Measurements from ENCODE around the gene RSPH9. TPM values are rescaled to one million over a fixed set of nuclear protein-coding genes. Genes with fewer than 3 reads are reported as not detected.

Gene RSPH9
- total RNA-seq, 1 experiment from 2014 or later, result not detected

- DNase-seq (ENCODE audit: low read depth), result peak; percentile 88
Measured at GRCh38 chr6:43667245-43668150, 22.7 kb downstream of the RSPH9 start.

GRCh38 chr6:43668151-43669028, 23.6 kb downstream of the RSPH9 start:
- peak; percentile 63 for DNase-seq (ENCODE audit: low read depth)

- peak; percentile 73 for DNase-seq (ENCODE audit: low read depth)
Measured at GRCh38 chr6:43669050-43669921, 24.4 kb downstream of the RSPH9 start.

GRCh38 chr6:43669922-43670622, 25.2 kb downstream of the RSPH9 start:
- DNase-seq (ENCODE audit: low read depth), result no peak

DNA sequence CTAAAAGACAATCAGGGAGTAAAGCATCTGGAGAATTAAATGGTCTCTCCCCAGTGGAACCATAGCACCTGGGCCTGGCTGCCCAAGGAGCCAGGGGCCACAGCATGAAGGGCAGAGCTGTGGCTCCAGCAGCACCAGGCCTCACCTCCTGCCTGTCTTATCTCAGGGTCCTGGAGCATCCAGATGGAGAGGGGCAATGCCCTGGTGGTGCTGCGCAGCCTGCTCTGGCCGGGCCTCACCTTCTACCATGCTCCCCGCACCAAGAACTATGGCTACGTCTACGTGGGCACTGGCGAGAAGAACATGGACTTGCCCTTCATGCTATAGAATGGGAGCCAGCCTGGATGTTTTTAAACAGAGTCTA, 25.8 kb downstream of the RSPH9 start:
- no peak for DNase-seq (ENCODE audit: low read depth)

- no peak for DNase-seq (ENCODE audit: low read depth)
Measured at GRCh38 chr6:43671011-43671800, 26.4 kb downstream of the RSPH9 start.

DNA sequence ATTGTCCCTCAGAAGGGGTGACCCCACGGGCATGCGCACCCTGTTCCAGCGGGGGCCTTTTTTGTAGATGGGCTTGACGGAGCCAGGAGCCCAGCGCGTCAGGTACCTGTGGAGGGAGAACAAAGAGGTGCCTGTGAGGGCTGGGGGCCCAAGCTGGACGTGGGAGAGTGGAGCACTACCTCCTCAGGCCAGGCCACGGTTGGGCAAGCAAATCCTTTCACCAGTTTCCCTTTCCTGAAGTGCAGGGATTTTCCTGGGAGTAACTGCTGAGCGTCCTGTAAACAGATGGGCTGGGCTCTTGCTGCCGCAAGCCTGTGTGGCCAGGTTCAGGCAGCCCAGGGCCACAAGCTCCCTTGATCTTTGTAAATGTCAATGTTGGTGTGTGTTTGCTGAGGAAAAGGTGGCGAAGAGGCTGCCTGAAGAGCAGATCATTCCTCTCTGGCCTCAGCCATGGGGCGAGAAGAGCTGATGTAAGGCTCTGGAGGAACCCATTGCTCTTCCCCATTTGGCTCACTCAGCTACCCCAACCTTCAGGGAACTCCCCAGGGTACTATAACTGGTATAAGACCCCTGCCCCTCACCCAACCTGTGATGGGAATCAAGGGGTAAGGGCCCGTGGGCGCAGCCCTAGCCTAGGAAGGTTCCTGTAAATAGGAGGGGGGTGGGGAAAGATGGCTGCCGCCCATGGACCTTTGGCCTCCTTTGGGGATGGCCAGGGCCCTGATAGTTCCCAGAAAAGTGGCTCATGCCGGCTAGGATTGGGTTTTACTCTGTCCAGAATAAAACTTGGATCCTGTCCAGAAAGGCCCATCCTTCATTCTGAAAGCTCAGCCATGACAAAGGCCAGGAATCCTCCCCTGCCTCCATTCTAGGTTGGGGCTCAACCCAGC, 27.2 kb downstream of the RSPH9 start:
- no peak for DNase-seq (ENCODE audit: low read depth)

DNA sequence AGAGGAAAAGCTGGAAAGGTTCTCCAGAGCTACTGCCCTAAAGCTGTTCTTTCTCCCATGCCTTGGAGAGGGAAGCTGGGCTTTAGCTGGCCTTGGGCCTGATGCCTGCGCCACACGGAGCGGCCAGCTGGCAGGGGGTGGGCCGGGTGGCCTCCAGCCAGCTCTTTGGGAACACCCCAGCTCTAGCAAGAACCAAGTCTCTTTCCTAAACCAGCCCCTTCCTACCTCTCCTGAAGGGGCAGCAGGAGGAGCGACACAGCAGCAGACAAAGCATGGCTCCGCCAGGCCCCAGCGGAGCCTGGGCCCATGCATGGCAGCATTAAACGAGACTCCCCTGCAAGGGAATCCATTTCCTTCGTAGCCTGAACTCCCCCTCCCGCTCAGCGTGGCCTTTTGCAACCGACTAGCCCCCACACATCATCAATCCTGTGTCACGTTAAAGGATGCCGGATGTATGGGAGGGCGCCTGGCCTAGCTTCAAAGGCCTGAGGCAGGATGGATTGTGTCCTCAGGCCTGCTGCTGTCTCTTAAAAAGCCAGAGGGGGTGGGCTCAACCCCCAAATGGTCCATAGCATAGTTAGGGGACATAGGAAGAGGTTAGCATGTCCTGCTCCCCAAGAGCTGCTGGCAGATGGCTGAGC, 28.7 kb downstream of the RSPH9 start:
- no peak for DNase-seq (ENCODE audit: low read depth)

DNA sequence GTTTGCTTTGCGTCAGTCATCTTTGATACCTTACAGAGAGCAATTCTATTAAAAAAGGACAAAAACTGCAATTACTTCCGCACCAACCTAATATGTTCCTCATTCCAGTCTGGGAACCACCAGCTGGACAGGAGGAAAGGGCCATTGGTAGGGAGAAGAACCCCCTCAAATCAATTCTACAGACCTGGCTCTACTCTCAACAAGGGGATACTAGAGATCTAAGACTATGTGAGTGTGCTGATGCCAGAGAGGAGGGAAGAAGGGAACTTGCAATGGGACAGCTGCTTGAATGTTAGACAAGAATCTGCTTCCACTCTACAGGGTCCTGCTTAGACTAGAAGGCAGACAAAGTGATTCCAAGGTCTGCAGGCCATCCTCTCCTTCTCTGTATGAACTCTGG, 29.5 kb downstream of the RSPH9 start:
- DNase-seq (ENCODE audit: low read depth), result no peak

- DNase-seq (ENCODE audit: low read depth), result no peak
Measured at GRCh38 chr6:43674921-43675320, 30.1 kb downstream of the RSPH9 start.

DNA sequence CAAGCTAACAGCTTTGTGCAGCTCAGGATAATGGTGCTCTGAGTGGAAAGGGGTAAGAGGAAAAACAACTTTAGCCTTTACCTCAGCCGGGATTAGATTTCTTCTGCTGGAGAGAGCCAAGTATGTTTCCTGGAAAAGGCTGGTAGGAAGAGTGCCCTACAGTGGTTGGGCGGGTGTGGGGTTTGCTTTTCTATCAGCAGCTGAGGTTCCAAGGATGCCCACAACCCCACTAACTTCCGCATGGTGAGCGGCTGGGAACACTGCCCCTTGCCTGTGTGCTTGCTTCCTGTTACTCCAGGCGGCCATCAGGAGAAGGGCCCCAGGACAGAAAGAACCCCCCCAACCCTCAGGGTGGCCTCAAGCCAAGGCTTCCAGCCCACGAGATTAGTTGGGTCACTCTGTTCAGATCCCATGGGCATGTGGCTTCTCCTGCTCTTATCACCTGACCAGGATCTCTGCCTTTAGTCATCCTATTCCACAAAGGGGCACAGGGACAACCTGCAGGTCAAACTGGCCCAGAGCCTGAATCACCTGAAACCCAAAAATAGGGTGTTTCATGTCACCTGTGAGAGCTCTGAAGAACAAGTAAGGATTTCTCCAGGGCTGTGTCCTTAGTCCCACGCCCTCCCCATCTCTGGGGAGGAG, 32.2 kb downstream of the RSPH9 start:
- DNase-seq (ENCODE audit: low read depth), result no peak

- no peak for DNase-seq (ENCODE audit: low read depth)
Measured at GRCh38 chr6:43677759-43678158, 32.9 kb downstream of the RSPH9 start.

- DNase-seq (ENCODE audit: low read depth), result no peak
Measured at GRCh38 chr6:43678341-43678740, 33.5 kb downstream of the RSPH9 start.

DNA sequence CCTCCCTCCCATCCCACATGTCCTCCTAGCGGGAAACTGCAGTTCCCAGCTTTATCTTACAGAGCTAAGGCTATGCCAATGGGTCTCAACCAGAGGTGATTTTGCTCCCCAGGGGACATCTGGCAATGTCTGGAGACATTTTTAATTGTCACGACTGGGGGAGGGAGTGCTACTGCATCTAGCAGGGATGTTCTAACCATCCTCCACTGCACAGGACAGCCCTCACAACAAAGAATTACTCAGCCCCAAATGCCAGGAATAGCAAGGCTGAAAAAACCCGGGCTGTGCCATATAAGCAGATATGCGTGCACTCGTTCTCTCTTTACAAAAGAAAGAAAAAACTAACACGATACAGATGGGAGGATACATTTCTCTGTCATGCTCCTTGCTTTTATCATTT, 34.2 kb downstream of the RSPH9 start:
- no peak for DNase-seq (ENCODE audit: low read depth)

- no peak for DNase-seq (ENCODE audit: low read depth)
Measured at GRCh38 chr6:43680308-43681200, 35.7 kb downstream of the RSPH9 start.

- DNase-seq (ENCODE audit: low read depth), result no peak
Measured at GRCh38 chr6:43681303-43681702, 36.5 kb downstream of the RSPH9 start.

GRCh38 chr6:43682724-43683429, 38.0 kb downstream of the RSPH9 start:
- DNase-seq (ENCODE audit: low read depth), result no peak
